Measurements from ENCODE around the gene C2CD2L. TPM values are rescaled to one million over a fixed set of nuclear protein-coding genes. Genes with fewer than 3 reads are reported as not detected.

C2CD2L gene
- total and polyA plus RNA-seq, 2 of the 13 experiments (the other 11 are each of a cell fraction or from before 2014, with no cell fraction given) = 3.7 to 5.5 TPM

- TF ChIP-seq RAD21 (CRISPR knock-in tag; IDR thresholded peaks at IDR 0.05) (peak; percentile 57; the same call in 1 of the 2 replicates), GRHL1 (CRISPR knock-in tag; conservative IDR thresholded peaks at IDR 0.05) (no peak), ZNF607 (CRISPR knock-in tag; IDR thresholded peaks at IDR 0.05; ENCODE audit: borderline replicate concordance) (peak; percentile 94), ZFP36 (IDR thresholded peaks at IDR 0.05; ENCODE audit: borderline replicate concordance, low read depth, low read length, partially characterized antibody) (no peak), NR2F1 (CRISPR knock-in tag; IDR thresholded peaks at IDR 0.05) (no peak; a peak in 1 of 4 replicates), IRF2 (CRISPR knock-in tag; IDR thresholded peaks at IDR 0.05) (peak; percentile 44; the same call in 1 of the 2 replicates), E2F1 (CRISPR knock-in tag; IDR thresholded peaks at IDR 0.05) (peak; percentile 99), HMGA1 (CRISPR knock-in tag; conservative IDR thresholded peaks at IDR 0.05) (no peak), ZNF142 (CRISPR knock-in tag; IDR thresholded peaks at IDR 0.05) (peak; percentile 88), ELF3 (CRISPR knock-in tag; IDR thresholded peaks at IDR 0.05) (peak; percentile 33; the same call in 1 of the 2 replicates), SALL1 (CRISPR knock-in tag; IDR thresholded peaks at IDR 0.05) (peak; percentile 87), TCF7L2 (IDR thresholded peaks at IDR 0.05; ENCODE audit: low read depth, low read length) (no peak), AHDC1 (CRISPR knock-in tag; IDR thresholded peaks at IDR 0.05; ENCODE audit: borderline replicate concordance) (peak; percentile 52)
These were observed 11.9 kb upstream of the C2CD2L start (continued) for GRCh38 chr11:119095066-119095880.

Data from HepG2 (cell line).